ENCODE results near the gene DCT. TPM values are rescaled to one million over a fixed set of nuclear protein-coding genes. Genes with fewer than 3 reads are reported as not detected.

Gene DCT
- total and polyA plus RNA-seq, 5 donors from 2014 or later, result 0.08 to 0.44 (median 0.10) TPM; not detected in 2

DNA sequence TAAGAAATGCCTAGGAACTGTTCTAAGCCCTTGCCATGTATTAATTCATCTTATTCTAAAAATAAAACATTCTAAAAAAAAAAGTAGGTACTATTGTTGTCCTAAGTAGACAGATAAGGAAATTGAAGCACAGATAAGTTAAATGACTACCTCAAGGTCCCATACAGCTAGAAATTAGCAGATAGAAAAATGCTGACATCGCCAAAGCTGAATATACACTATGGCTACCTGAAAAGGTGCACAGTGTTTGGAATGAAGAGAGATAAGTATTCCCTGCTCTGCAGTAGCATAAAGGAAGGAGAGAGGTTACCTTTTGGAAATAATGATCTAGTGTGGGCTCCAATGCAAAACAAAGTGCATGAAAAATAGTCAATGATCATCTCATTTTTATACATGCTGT is 65.3 kb downstream of the DCT start:
- H3K4me1 ChIP-seq (ENCODE audit: control insufficient read depth, insufficient read depth, low read length, poor library complexity, severe bottlenecking), result no peaks in the 10 kb centered on the region
- H3K9me3 ChIP-seq (ENCODE audit: control insufficient read depth in 2 of 2, low read length in 2 of 2), result no peaks in the 10 kb centered on the region
- no peaks in the 10 kb centered on the region for H3K36me3 ChIP-seq (ENCODE audit: control insufficient read depth, insufficient read depth, low read length)
- no peak overlapping the region for H3K4me3 Mint-ChIP-seq
- no peak overlapping the region for H3K27ac ChIP-seq (ENCODE audit: insufficient read depth, low read length, poor library complexity, severe bottlenecking)
- H3K36me3 Mint-ChIP-seq, result peaks cover 5% of the 10 kb centered on the region
- no peak overlapping the region for H3K4me3 ChIP-seq (ENCODE audit: low read depth, low read length)
- H3K4me1 Mint-ChIP-seq, result peaks cover 3 to 8% (median 7%) of the 10 kb centered on the region in 4 donors
- H3K9me3 Mint-ChIP-seq, result peaks cover 0 to 10% (median 3%) of the 10 kb centered on the region in 7 donors
- no peak for DNase-seq
- no peak for ATAC-seq (ENCODE audit: low read depth in 2 of 2)
- H3K27me3 ChIP-seq (ENCODE audit: control insufficient read depth, insufficient read depth, low read length), result no peaks in the 10 kb centered on the region
- H3K27ac Mint-ChIP-seq, result no peak overlapping the region
- H3K27me3 Mint-ChIP-seq, result peaks cover 24% of the 10 kb centered on the region

DNA sequence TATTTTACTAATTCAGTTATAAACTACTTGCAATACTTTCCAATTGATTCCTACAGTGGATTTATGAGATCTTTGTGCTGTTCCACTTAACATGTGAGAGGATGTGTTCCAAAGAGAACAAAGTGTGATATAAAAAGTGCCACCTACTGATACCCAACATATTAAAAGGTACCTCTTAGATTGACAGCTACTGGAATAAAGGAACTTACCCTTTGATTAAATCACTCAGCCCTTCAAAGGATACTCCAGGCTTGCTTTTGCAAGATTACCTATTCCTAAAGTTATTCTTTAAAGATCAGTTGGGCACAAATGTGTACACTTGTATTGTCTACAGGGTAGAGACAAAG is 65.9 kb downstream of the DCT start:
- DNase-seq (no peak), ATAC-seq (ENCODE audit: low read depth in 2 of 2) (no peak)
- Mint-ChIP-seq H3K9me3 (peaks cover 0 to 13% (median 3%) of the 10 kb centered on the region in 7 donors), H3K4me1 (peaks cover 0 to 3% (median 2%) of the 10 kb centered on the region in 4 donors), H3K27ac (no peak overlapping the region), H3K36me3 (peaks cover 5% of the 10 kb centered on the region), H3K4me3 (no peak overlapping the region), H3K27me3 (peaks cover 22% of the 10 kb centered on the region)
- Histone ChIP-seq H3K36me3 (ENCODE audit: control insufficient read depth, insufficient read depth, low read length) (no peaks in the 10 kb centered on the region), H3K4me1 (ENCODE audit: control insufficient read depth, insufficient read depth, low read length, poor library complexity, severe bottlenecking) (no peaks in the 10 kb centered on the region), H3K27ac (ENCODE audit: insufficient read depth, low read length, poor library complexity, severe bottlenecking) (no peak overlapping the region), H3K4me3 (ENCODE audit: low read depth, low read length) (no peak overlapping the region), H3K27me3 (ENCODE audit: control insufficient read depth, insufficient read depth, low read length) (no peaks in the 10 kb centered on the region), H3K9me3 (ENCODE audit: control insufficient read depth in 2 of 2, low read length in 2 of 2) (no peaks in the 10 kb centered on the region)

DNA sequence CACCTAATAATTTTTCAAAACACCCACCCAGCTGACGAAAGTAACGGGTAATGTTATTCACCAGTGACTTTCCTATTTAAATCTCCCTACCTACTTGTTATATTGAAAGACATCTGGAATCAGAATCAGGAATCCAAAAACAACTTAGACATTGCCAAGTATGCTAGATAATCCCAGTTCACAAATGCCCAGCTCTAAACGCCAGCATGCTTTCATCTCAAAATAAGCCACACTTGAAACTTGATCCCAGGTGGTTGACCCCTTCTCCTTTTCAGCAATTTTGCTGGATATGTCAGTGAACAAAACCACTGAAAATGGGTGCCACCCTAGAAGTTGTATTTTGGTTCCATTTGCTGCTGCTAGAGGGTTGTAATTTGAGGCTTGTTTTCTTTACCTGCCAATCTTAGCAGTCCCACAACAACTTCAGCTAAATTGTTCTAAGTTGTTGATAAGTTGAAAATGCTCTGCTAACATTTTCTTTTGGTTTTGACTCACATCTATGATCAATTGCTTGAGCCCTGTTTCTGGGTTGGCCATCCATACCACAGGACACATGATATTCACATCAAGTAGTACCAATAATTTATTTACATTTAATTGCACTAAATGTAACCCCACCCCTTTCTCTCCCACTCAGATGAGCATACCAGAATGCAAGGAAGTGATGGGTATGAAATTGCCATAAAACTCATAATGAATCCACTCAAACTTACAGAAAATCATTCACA is 66.4 kb downstream of the DCT start:
- H3K36me3 Mint-ChIP-seq, result peaks cover 5% of the 10 kb centered on the region
- H3K9me3 ChIP-seq (ENCODE audit: control insufficient read depth in 2 of 2, low read length in 2 of 2), result no peaks in the 10 kb centered on the region
- no peaks in the 10 kb centered on the region for H3K4me1 ChIP-seq (ENCODE audit: control insufficient read depth, insufficient read depth, low read length, poor library complexity, severe bottlenecking)
- H3K27ac Mint-ChIP-seq, result no peak overlapping the region
- ATAC-seq (ENCODE audit: low read depth in 2 of 2), result no peak
- H3K4me3 Mint-ChIP-seq, result no peak overlapping the region
- no peak for DNase-seq
- no peak overlapping the region for H3K27ac ChIP-seq (ENCODE audit: insufficient read depth, low read length, poor library complexity, severe bottlenecking)
- H3K27me3 Mint-ChIP-seq, result peaks cover 21% of the 10 kb centered on the region
- H3K4me1 Mint-ChIP-seq, result no peaks in the 10 kb centered on the region
- H3K27me3 ChIP-seq (ENCODE audit: control insufficient read depth, insufficient read depth, low read length), result peaks cover 2% of the 10 kb centered on the region
- H3K9me3 Mint-ChIP-seq, result peaks cover 0 to 12% (median 2%) of the 10 kb centered on the region in 7 donors
- no peak overlapping the region for H3K4me3 ChIP-seq (ENCODE audit: low read depth, low read length)
- H3K36me3 ChIP-seq (ENCODE audit: control insufficient read depth, insufficient read depth, low read length), result no peaks in the 10 kb centered on the region

DNA sequence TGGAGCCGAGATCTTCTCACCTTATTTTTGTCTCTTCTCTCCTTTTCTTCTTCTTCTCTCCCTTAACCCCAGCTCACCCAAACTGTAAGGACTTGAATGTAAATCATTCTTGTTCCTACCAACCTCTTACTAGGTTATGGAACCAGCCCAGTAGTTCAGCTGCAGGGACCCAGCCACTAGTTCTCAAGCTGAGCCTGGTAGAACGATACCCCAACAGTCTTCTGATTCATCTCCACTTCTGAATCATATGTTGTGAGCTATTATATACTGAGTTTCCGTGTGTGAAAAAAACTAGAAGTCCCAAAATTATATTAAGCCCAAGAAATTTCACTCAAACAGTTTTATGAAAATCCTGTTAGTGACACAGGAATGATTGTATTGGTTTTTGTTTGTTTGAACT is 67.7 kb downstream of the DCT start:
- DNase-seq, result no peak
- Mint-ChIP-seq H3K4me3 (no peak overlapping the region), H3K36me3 (peaks cover 4% of the 10 kb centered on the region), H3K27me3 (peaks cover 16% of the 10 kb centered on the region), H3K4me1 (no peaks in the 10 kb centered on the region), H3K9me3 (peaks cover 0 to 2% (median 0%) of the 10 kb centered on the region in 7 donors), H3K27ac (no peak overlapping the region)
- no peaks in the 10 kb centered on the region for H3K36me3 ChIP-seq (ENCODE audit: control insufficient read depth, insufficient read depth, low read length)
- no peak overlapping the region for H3K27ac ChIP-seq (ENCODE audit: insufficient read depth, low read length, poor library complexity, severe bottlenecking)
- no peaks in the 10 kb centered on the region for H3K4me1 ChIP-seq (ENCODE audit: control insufficient read depth, insufficient read depth, low read length, poor library complexity, severe bottlenecking)
- no peak overlapping the region for H3K4me3 ChIP-seq (ENCODE audit: low read depth, low read length)
- no peak for ATAC-seq (ENCODE audit: low read depth in 2 of 2)
- peaks cover 2% of the 10 kb centered on the region for H3K27me3 ChIP-seq (ENCODE audit: control insufficient read depth, insufficient read depth, low read length)
- no peaks in the 10 kb centered on the region for H3K9me3 ChIP-seq (ENCODE audit: control insufficient read depth in 2 of 2, low read length in 2 of 2)

- H3K27me3 Mint-ChIP-seq, result peaks cover 19% of the 10 kb centered on the region
- Histone ChIP-seq H3K36me3 (ENCODE audit: control insufficient read depth, insufficient read depth, low read length) (no peaks in the 10 kb centered on the region), H3K9me3 (ENCODE audit: control insufficient read depth in 2 of 2, low read length in 2 of 2) (no peaks in the 10 kb centered on the region), H3K27me3 (ENCODE audit: control insufficient read depth, insufficient read depth, low read length) (peaks cover 2% of the 10 kb centered on the region), H3K27ac (ENCODE audit: insufficient read depth, low read length, poor library complexity, severe bottlenecking) (no peak overlapping the region), H3K4me3 (ENCODE audit: low read depth, low read length) (no peak overlapping the region), H3K4me1 (ENCODE audit: control insufficient read depth, insufficient read depth, low read length, poor library complexity, severe bottlenecking) (no peaks in the 10 kb centered on the region)
- DNase-seq, result no peak
- H3K9me3 Mint-ChIP-seq, result peaks cover 0 to 2% (median 0%) of the 10 kb centered on the region in 7 donors
- H3K4me1 Mint-ChIP-seq, result no peaks in the 10 kb centered on the region
- H3K36me3 Mint-ChIP-seq, result no peaks in the 10 kb centered on the region
- ATAC-seq (ENCODE audit: low read depth in 2 of 2), result no peak
- no peak overlapping the region for H3K27ac Mint-ChIP-seq
- H3K4me3 Mint-ChIP-seq, result no peak overlapping the region
Measured at GRCh38 chr13:94408314-94409036, 71.0 kb downstream of the DCT start.

GRCh38 chr13:94400874-94401273 is 78.6 kb downstream of the DCT start:
- H3K9me3 Mint-ChIP-seq, result peaks cover 0 to 3% (median 2%) of the 10 kb centered on the region in 7 donors
- ATAC-seq (ENCODE audit: low read depth in 2 of 2) (no peak), DNase-seq (no peak)
- peaks cover 7% of the 10 kb centered on the region for H3K27me3 Mint-ChIP-seq
- H3K4me3 Mint-ChIP-seq, result no peak overlapping the region
- H3K27ac ChIP-seq (ENCODE audit: insufficient read depth, low read length, poor library complexity, severe bottlenecking), result no peak overlapping the region
- no peaks in the 10 kb centered on the region for H3K36me3 ChIP-seq (ENCODE audit: control insufficient read depth, insufficient read depth, low read length)
- H3K9me3 ChIP-seq (ENCODE audit: control insufficient read depth in 2 of 2, low read length in 2 of 2), result no peaks in the 10 kb centered on the region
- H3K4me3 ChIP-seq (ENCODE audit: low read depth, low read length), result no peak overlapping the region
- H3K4me1 ChIP-seq (ENCODE audit: control insufficient read depth, insufficient read depth, low read length, poor library complexity, severe bottlenecking), result no peaks in the 10 kb centered on the region
- no peaks in the 10 kb centered on the region for H3K36me3 Mint-ChIP-seq
- no peak overlapping the region for H3K27ac Mint-ChIP-seq
- no peaks in the 10 kb centered on the region for H3K4me1 Mint-ChIP-seq
- H3K27me3 ChIP-seq (ENCODE audit: control insufficient read depth, insufficient read depth, low read length), result no peaks in the 10 kb centered on the region

GRCh38 chr13:94399812-94400211 is 79.7 kb downstream of the DCT start:
- H3K36me3 Mint-ChIP-seq, result no peaks in the 10 kb centered on the region
- H3K27ac Mint-ChIP-seq, result no peak overlapping the region
- peaks cover 0 to 3% (median 2%) of the 10 kb centered on the region in 7 donors for H3K9me3 Mint-ChIP-seq
- DNase-seq, result no peak
- ATAC-seq (ENCODE audit: low read depth in 2 of 2), result no peak
- no peaks in the 10 kb centered on the region for H3K4me1 Mint-ChIP-seq
- no peak overlapping the region for H3K4me3 ChIP-seq (ENCODE audit: low read depth, low read length)
- no peaks in the 10 kb centered on the region for H3K9me3 ChIP-seq (ENCODE audit: control insufficient read depth in 2 of 2, low read length in 2 of 2)
- no peaks in the 10 kb centered on the region for H3K27me3 ChIP-seq (ENCODE audit: control insufficient read depth, insufficient read depth, low read length)
- no peaks in the 10 kb centered on the region for H3K36me3 ChIP-seq (ENCODE audit: control insufficient read depth, insufficient read depth, low read length)
- peaks cover 7% of the 10 kb centered on the region for H3K27me3 Mint-ChIP-seq
- no peak overlapping the region for H3K4me3 Mint-ChIP-seq
- H3K4me1 ChIP-seq (ENCODE audit: control insufficient read depth, insufficient read depth, low read length, poor library complexity, severe bottlenecking), result no peaks in the 10 kb centered on the region
- no peak overlapping the region for H3K27ac ChIP-seq (ENCODE audit: insufficient read depth, low read length, poor library complexity, severe bottlenecking)

- Histone ChIP-seq H3K27me3 (ENCODE audit: control insufficient read depth, insufficient read depth, low read length) (no peaks in the 10 kb centered on the region), H3K36me3 (ENCODE audit: control insufficient read depth, insufficient read depth, low read length) (no peaks in the 10 kb centered on the region), H3K4me1 (ENCODE audit: control insufficient read depth, insufficient read depth, low read length, poor library complexity, severe bottlenecking) (no peaks in the 10 kb centered on the region), H3K9me3 (ENCODE audit: control insufficient read depth in 2 of 2, low read length in 2 of 2) (no peaks in the 10 kb centered on the region), H3K27ac (ENCODE audit: insufficient read depth, low read length, poor library complexity, severe bottlenecking) (no peak overlapping the region), H3K4me3 (ENCODE audit: low read depth, low read length) (no peak overlapping the region)
- no peaks in the 10 kb centered on the region for H3K36me3 Mint-ChIP-seq
- peaks cover 0 to 4% (median 2%) of the 10 kb centered on the region in 7 donors for H3K9me3 Mint-ChIP-seq
- ATAC-seq (ENCODE audit: low read depth in 2 of 2), result no peak
- no peaks in the 10 kb centered on the region for H3K4me1 Mint-ChIP-seq
- no peak overlapping the region for H3K4me3 Mint-ChIP-seq
- no peaks in the 10 kb centered on the region for H3K27me3 Mint-ChIP-seq
- H3K27ac Mint-ChIP-seq, result no peak overlapping the region
- no peak for DNase-seq
Measured at GRCh38 chr13:94395860-94396259, 83.6 kb downstream of the DCT start.

Data from CD4-positive, CD25-positive, alpha-beta regulatory T cell (primary cell).